Stomach (tissue), 4 donors: ENCODE measurements around the gene PRKN.

Experiments
- EP300 ChIP-seq: sonication (generic); formaldehyde crosslinking; IDR thresholded peaks from one replicate; pipeline ENCODE4 v1.6.1; 2017; ENCODE audit warnings: antibody characterized with exemption
- TF ChIP-seq, protein P1 (sequence below), 7 experiments: fragments of 450-650 bp in 4 of 7; fragments of 200-600 bp in 3 of 7; sonication (generic) in 3 of 7; IDR thresholded peaks; one replicate each; pipeline ENCODE4 v1.5.1; 2016 to 2019; ENCODE audit warnings: antibody characterized with exemption in 7 of 7, control low read depth in 2 of 7, mild to moderate bottlenecking in 1 of 7

DNA sequence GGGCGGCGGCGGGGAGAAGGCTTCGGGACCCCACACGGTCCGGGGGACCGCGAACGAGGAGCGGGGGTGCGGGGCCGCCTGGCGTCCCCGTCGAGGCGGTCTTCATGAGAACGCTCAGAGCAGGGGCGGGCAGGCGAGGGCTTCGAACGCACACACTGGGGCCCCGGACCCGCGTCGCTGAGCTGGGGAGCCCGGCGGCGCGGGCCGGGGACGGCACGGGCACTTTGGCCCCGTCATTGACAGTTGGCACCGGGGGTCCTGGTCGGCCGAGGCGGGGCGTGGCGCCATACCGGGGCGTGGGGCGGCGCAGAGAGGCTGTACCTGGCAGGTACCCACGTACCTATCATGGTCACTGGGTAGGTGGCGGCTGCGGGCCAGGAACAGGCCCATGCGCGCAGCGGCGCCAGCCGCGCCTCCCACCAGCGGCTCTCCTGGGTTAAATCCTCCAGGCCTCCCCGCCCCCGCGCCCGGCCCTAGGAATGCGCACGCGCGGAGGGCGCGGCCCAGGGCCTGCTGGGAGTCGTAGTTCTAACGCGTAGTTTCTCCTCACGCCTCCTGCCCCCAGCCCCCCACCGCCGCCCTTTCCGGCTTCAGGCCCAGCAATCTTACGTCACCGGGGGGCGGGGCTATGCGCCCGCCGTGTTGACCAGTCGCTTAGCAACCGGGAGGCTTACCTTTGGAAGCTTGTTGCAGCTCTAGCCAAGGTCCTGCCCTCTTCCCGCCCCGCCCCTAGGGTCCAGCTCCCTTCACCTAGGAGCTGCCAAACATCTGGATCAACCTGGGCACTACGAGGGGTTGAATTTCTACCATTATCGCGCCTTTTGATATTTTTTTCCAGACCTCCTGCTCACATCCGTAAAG, at the start of gene PRKN, which contains the start of gene PACRG:
- peak; percentile 43 for TF ChIP-seq EP300
- TF ChIP-seq, protein P1, sequence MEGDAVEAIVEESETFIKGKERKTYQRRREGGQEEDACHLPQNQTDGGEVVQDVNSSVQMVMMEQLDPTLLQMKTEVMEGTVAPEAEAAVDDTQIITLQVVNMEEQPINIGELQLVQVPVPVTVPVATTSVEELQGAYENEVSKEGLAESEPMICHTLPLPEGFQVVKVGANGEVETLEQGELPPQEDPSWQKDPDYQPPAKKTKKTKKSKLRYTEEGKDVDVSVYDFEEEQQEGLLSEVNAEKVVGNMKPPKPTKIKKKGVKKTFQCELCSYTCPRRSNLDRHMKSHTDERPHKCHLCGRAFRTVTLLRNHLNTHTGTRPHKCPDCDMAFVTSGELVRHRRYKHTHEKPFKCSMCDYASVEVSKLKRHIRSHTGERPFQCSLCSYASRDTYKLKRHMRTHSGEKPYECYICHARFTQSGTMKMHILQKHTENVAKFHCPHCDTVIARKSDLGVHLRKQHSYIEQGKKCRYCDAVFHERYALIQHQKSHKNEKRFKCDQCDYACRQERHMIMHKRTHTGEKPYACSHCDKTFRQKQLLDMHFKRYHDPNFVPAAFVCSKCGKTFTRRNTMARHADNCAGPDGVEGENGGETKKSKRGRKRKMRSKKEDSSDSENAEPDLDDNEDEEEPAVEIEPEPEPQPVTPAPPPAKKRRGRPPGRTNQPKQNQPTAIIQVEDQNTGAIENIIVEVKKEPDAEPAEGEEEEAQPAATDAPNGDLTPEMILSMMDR (IDR thresholded peaks at IDR 0.05) = no peak
